GM10266 (cell line): ENCODE data around the gene OSTC.

Experiments
- DNase-seq: peaks from one replicate; pipeline ENCODE4 v3.0.0; 2012; ENCODE audit errors: extremely low spot score
- TF ChIP-seq, protein P1 (sequence below): IDR thresholded peaks from 2 replicates; pipeline ENCODE4 v1.5.1; 2012; ENCODE audit warnings: mild to moderate bottlenecking, low read depth; ENCODE audit not compliant: control insufficient read depth, insufficient read depth; ENCODE audit errors: missing control alignments

The OSTC gene

GRCh38 chr4:108649863-108650211, 562 bp upstream of the OSTC start:
- TF ChIP-seq, protein P1, sequence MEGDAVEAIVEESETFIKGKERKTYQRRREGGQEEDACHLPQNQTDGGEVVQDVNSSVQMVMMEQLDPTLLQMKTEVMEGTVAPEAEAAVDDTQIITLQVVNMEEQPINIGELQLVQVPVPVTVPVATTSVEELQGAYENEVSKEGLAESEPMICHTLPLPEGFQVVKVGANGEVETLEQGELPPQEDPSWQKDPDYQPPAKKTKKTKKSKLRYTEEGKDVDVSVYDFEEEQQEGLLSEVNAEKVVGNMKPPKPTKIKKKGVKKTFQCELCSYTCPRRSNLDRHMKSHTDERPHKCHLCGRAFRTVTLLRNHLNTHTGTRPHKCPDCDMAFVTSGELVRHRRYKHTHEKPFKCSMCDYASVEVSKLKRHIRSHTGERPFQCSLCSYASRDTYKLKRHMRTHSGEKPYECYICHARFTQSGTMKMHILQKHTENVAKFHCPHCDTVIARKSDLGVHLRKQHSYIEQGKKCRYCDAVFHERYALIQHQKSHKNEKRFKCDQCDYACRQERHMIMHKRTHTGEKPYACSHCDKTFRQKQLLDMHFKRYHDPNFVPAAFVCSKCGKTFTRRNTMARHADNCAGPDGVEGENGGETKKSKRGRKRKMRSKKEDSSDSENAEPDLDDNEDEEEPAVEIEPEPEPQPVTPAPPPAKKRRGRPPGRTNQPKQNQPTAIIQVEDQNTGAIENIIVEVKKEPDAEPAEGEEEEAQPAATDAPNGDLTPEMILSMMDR = no peak
- no peak for DNase-seq

DNA sequence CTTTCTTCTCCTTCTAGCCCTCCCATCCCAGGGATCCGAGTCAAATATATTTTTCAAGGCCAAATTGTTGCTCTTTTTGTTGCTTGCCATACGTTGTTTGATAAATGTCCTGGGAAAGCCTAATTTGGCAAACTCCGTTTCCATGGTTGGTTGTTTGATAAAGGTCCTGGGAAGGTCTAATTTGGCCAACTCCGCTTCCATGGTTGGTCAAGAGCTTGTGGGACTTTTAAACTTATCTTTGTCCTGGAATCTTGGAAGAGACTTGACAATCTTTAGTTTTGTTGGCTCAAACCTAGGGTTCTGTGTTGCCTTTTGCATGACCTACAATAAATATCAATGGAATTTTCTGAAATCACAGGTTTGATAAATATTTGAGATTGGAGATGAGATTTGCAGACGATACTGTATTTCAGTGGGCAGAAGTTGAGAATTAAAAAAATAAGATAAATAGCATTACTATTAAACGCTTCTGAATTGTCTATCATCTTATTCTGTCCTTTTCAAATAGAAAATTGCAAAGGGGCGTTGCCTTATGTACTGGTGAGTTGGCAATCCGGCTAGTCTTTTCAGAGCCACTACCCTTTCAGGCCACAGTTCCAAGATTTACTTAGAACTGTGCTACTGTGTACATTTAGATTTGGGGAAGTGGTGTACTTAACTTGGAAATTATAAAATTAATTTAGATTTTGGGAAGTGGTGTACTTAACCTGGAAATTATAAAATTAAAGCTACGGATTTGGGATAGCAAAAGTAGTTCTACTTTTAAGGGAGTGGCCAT, 804 bp downstream of the OSTC start:
- TF ChIP-seq, protein P1 = no peak

DNA sequence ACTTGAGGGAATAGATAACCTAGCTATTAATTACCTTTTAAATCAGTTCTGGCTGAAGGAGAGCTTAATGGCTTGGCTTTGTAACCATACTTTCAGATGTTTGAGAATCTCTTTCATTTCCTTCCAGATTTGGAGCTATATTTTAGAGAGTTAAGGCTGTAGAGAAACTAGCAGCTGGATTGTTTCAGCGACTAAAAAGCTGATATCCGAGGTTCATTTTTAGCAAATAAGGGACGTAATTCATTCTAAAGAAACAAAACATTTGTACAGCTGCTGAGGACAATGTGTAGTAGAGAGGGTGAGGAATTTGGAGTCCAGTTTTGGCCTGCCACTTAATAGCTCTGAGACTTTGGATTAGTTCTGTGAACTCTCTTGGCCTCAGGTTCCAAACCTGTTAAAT, 12.2 kb downstream of the OSTC start:
- TF ChIP-seq, protein P1 = no peak
- DNase-seq = no peak

More for the DNA sequence above, 804 bp downstream of the OSTC start:
- no peak for DNase-seq

DNA sequence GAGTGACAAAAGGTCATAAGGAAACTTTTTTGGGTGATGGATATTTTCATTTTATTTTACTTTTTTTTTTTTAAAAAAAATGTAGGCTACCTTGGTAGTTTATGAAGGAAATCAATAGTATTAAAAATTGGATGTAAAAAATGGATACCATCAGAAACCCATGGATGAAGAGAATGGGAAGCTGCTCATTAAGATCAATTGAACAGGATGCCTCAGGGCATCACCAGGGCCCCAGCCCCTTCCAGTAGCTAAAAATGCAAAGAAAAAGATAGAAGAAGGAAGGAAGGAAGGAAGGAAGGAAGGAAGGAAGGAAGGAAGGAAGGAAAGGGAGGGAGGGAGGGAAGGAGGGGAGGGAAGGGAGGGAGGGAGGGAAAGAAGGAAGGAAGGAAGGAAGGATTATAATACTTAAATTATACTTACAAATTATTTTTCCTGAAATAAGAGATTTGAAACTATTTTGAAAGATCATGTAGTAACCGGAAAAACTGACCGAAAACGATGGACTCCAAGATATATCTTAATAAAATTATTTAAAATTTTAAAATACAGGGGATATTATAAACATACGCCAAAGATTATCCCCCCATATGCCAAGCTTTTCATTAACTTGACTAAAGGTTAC, 24.1 kb downstream of the OSTC start:
- no peak for DNase-seq
- TF ChIP-seq, protein P1 = no peak

- DNase-seq = no peak
- TF ChIP-seq, protein P1 = no peak
Measured at GRCh38 chr4:108681321-108681809, 31.0 kb downstream of the OSTC start.

DNA sequence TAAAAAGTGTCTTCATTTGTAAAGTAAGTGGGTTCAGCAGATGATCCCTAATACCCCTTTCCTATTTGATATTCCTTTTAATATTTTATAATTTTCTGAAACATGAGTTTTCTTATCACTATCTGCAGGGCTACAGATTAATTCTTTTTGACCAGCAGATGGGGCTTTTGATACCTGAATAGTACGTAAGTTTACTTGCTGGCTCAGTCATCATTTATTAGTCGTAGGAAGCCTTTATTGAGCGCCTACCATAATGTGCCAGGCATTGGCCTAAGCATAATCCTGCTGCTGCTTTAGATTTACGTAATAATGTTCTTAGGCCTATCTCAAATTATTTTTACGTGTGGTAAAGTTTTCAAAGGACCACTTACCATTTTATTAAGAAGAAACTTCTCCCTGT, 33.1 kb downstream of the OSTC start:
- TF ChIP-seq, protein P1 = peak; percentile 26
- DNase-seq = no peak
